ENCODE measurements around the gene TRIM24. TPM values are rescaled to one million over a fixed set of nuclear protein-coding genes. Genes with fewer than 3 reads are reported as not detected.
A peak's percentile ranks its signal among the peaks of the same experiment; 100 is the strongest.

TRIM24 gene
- total and polyA plus RNA-seq, 2 of the 13 experiments (the other 11 are each of a cell fraction or from before 2014, with no cell fraction given): 100 to 106 TPM

DNA sequence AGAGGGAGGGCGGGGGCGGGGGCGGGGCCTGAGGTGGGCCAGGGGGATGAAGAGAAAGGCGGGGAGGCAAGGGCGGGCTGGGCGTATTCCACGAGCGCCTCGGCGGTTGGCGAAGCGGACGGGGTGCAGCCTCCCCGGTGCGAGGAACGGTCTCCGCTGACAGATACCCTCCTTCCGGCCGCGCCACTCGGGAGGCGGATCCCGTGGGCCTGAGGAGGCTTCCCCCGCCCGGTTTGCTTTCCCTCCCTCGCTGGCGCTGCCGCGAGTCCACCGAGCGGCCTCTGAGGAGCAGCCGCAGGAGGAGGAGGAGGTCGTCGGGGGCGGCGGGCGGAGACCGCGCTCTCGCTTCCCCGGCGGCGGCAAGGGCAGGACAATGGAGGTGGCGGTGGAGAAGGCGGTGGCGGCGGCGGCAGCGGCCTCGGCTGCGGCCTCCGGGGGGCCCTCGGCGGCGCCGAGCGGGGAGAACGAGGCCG, at the start of gene TRIM24 (continued):
- TF ChIP-seq, protein P1, sequence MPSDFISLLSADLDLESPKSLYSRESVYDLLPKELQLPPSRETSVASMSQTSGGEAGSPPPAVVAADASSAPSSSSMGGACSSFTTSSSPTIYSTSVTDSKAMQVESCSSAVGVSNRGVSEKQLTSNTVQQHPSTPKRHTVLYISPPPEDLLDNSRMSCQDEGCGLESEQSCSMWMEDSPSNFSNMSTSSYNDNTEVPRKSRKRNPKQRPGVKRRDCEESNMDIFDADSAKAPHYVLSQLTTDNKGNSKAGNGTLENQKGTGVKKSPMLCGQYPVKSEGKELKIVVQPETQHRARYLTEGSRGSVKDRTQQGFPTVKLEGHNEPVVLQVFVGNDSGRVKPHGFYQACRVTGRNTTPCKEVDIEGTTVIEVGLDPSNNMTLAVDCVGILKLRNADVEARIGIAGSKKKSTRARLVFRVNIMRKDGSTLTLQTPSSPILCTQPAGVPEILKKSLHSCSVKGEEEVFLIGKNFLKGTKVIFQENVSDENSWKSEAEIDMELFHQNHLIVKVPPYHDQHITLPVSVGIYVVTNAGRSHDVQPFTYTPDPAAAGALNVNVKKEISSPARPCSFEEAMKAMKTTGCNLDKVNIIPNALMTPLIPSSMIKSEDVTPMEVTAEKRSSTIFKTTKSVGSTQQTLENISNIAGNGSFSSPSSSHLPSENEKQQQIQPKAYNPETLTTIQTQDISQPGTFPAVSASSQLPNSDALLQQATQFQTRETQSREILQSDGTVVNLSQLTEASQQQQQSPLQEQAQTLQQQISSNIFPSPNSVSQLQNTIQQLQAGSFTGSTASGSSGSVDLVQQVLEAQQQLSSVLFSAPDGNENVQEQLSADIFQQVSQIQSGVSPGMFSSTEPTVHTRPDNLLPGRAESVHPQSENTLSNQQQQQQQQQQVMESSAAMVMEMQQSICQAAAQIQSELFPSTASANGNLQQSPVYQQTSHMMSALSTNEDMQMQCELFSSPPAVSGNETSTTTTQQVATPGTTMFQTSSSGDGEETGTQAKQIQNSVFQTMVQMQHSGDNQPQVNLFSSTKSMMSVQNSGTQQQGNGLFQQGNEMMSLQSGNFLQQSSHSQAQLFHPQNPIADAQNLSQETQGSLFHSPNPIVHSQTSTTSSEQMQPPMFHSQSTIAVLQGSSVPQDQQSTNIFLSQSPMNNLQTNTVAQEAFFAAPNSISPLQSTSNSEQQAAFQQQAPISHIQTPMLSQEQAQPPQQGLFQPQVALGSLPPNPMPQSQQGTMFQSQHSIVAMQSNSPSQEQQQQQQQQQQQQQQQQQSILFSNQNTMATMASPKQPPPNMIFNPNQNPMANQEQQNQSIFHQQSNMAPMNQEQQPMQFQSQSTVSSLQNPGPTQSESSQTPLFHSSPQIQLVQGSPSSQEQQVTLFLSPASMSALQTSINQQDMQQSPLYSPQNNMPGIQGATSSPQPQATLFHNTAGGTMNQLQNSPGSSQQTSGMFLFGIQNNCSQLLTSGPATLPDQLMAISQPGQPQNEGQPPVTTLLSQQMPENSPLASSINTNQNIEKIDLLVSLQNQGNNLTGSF (CRISPR knock-in tag; IDR thresholded peaks at IDR 0.05): no peak
- TF ChIP-seq ZNF235 (CRISPR knock-in tag; IDR thresholded peaks at IDR 0.05; ENCODE audit: borderline replicate concordance): peak; percentile 81; the same call in 1 of the 2 replicates
- TF ChIP-seq ZNF382 (CRISPR knock-in tag; IDR thresholded peaks at IDR 0.05; ENCODE audit: borderline replicate concordance): no peak
- no peak for TF ChIP-seq CENPT (CRISPR knock-in tag; IDR thresholded peaks at IDR 0.05; ENCODE audit: low read depth)
- TF ChIP-seq, protein P2, sequence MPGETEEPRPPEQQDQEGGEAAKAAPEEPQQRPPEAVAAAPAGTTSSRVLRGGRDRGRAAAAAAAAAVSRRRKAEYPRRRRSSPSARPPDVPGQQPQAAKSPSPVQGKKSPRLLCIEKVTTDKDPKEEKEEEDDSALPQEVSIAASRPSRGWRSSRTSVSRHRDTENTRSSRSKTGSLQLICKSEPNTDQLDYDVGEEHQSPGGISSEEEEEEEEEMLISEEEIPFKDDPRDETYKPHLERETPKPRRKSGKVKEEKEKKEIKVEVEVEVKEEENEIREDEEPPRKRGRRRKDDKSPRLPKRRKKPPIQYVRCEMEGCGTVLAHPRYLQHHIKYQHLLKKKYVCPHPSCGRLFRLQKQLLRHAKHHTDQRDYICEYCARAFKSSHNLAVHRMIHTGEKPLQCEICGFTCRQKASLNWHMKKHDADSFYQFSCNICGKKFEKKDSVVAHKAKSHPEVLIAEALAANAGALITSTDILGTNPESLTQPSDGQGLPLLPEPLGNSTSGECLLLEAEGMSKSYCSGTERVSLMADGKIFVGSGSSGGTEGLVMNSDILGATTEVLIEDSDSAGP (CRISPR knock-in tag; IDR thresholded peaks at IDR 0.05; ENCODE audit: borderline replicate concordance): no peak
- TF ChIP-seq ZNF713 (CRISPR knock-in tag; IDR thresholded peaks at IDR 0.05): no peak
- no peak for TF ChIP-seq EED (CRISPR knock-in tag; IDR thresholded peaks at IDR 0.05)
- TF ChIP-seq, protein P3, sequence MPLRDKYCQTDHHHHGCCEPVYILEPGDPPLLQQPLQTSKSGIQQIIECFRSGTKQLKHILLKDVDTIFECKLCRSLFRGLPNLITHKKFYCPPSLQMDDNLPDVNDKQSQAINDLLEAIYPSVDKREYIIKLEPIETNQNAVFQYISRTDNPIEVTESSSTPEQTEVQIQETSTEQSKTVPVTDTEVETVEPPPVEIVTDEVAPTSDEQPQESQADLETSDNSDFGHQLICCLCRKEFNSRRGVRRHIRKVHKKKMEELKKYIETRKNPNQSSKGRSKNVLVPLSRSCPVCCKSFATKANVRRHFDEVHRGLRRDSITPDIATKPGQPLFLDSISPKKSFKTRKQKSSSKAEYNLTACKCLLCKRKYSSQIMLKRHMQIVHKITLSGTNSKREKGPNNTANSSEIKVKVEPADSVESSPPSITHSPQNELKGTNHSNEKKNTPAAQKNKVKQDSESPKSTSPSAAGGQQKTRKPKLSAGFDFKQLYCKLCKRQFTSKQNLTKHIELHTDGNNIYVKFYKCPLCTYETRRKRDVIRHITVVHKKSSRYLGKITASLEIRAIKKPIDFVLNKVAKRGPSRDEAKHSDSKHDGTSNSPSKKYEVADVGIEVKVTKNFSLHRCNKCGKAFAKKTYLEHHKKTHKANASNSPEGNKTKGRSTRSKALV (CRISPR knock-in tag; IDR thresholded peaks at IDR 0.05): no peak
- TF ChIP-seq, protein P4, sequence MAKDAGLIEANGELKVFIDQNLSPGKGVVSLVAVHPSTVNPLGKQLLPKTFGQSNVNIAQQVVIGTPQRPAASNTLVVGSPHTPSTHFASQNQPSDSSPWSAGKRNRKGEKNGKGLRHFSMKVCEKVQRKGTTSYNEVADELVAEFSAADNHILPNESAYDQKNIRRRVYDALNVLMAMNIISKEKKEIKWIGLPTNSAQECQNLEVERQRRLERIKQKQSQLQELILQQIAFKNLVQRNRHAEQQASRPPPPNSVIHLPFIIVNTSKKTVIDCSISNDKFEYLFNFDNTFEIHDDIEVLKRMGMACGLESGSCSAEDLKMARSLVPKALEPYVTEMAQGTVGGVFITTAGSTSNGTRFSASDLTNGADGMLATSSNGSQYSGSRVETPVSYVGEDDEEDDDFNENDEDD (CRISPR knock-in tag; IDR thresholded peaks at IDR 0.05; ENCODE audit: borderline replicate concordance): peak; percentile 69
- no peak for TF ChIP-seq SNRNP70 (IDR thresholded peaks at IDR 0.05; ENCODE audit: low read depth, low read length)
- peak; percentile 60; the same call in 1 of the 2 replicates for TF ChIP-seq ZBTB20 (CRISPR knock-in tag; IDR thresholded peaks at IDR 0.05; ENCODE audit: borderline replicate concordance, low read depth)
- TF ChIP-seq, protein P5, sequence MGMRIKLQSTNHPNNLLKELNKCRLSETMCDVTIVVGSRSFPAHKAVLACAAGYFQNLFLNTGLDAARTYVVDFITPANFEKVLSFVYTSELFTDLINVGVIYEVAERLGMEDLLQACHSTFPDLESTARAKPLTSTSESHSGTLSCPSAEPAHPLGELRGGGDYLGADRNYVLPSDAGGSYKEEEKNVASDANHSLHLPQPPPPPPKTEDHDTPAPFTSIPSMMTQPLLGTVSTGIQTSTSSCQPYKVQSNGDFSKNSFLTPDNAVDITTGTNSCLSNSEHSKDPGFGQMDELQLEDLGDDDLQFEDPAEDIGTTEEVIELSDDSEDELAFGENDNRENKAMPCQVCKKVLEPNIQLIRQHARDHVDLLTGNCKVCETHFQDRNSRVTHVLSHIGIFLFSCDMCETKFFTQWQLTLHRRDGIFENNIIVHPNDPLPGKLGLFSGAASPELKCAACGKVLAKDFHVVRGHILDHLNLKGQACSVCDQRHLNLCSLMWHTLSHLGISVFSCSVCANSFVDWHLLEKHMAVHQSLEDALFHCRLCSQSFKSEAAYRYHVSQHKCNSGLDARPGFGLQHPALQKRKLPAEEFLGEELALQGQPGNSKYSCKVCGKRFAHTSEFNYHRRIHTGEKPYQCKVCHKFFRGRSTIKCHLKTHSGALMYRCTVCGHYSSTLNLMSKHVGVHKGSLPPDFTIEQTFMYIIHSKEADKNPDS (CRISPR knock-in tag; IDR thresholded peaks at IDR 0.05): no peak
- no peak for TF ChIP-seq DNMT1 (CRISPR knock-in tag; IDR thresholded peaks at IDR 0.05)
- TF ChIP-seq CHCHD3 (CRISPR knock-in tag; IDR thresholded peaks at IDR 0.05): no peak
- no peak for TF ChIP-seq ZNF773 (CRISPR knock-in tag; IDR thresholded peaks at IDR 0.05; ENCODE audit: borderline replicate concordance)
- TF ChIP-seq RBM22 (optimal IDR thresholded peaks at IDR 0.05; ENCODE audit: low read length): no peak
- no peak for TF ChIP-seq HHEX (CRISPR knock-in tag; IDR thresholded peaks at IDR 0.05)
- TF ChIP-seq ZNF180 (CRISPR knock-in tag; IDR thresholded peaks at IDR 0.05; ENCODE audit: borderline replicate concordance, low read depth): no peak
